ENCODE results near the gene FBXL22. TPM values are rescaled to one million over a fixed set of nuclear protein-coding genes. Genes with fewer than 3 reads are reported as not detected.

The FBXL22 gene
- total and polyA plus RNA-seq, 2 of the 8 experiments (the other 6 are each of a cell fraction or from before 2014, with no cell fraction given), result 0.09 to 0.47 TPM

Other genes with a start within 250 kb of the FBXL22 start
- 4.9 and 5.8 TPM in 2 replicates for gene CA12, start 215.5 kb upstream of the FBXL22 start, total RNA-seq (2021; fragmentation: NEBNext Ultra II Directional; extraction: Animal tissue kit (Norgen Biotek cat#: 25700))
- gene CA12, start 215.5 kb upstream of the FBXL22 start, polyA plus RNA-seq (2011; rRNA removed), result 4.7 and 4.9 TPM in 2 replicates
- 10.8 and 15.5 TPM in 2 replicates for gene USP3, start 92.8 kb upstream of the FBXL22 start, total RNA-seq (2021; fragmentation: NEBNext Ultra II Directional; extraction: Animal tissue kit (Norgen Biotek cat#: 25700))
- gene USP3, start 92.8 kb upstream of the FBXL22 start, polyA plus RNA-seq (2011; rRNA removed), result 10.0 and 16.2 TPM in 2 replicates
- 43.4 and 46.0 TPM in 2 replicates for gene HERC1, start 236.6 kb downstream of the FBXL22 start, total RNA-seq (2021; fragmentation: NEBNext Ultra II Directional; extraction: Animal tissue kit (Norgen Biotek cat#: 25700))
- 26.8 and 36.2 TPM in 2 replicates for gene HERC1, start 236.6 kb downstream of the FBXL22 start, polyA plus RNA-seq (2011; rRNA removed)

Data from H1 (cell line).